CD14-positive monocyte (primary cell): Measurements from ENCODE around the gene CALY. TPM values are rescaled to one million over a fixed set of nuclear protein-coding genes. Genes with fewer than 3 reads are reported as not detected.

Experiments
- DNase-seq, 3 donors: peaks; one replicate each; pipeline ENCODE4 v3.0.0-alpha.2; 2011 to 2022
- H2AFZ ChIP-seq: 2 replicates; pipeline ENCODE4 v1.6.0; 2012; ENCODE audit warnings: mild to moderate bottlenecking, low read depth, low read length, inconsistent platforms; ENCODE audit not compliant: insufficient read depth, poor library complexity, severe bottlenecking
- H3K27ac ChIP-seq, 2 donors: 1 replicate in 1 of 2; 2 replicates in 1 of 2; pipeline ENCODE4 v1.5.1; 2012 to 2013; ENCODE audit warnings: low read length in 2 of 2, control low read depth in 1 of 2, inconsistent platforms in 1 of 2, low read depth in 1 of 2, mild to moderate bottlenecking in 1 of 2
- H3K27me3 ChIP-seq, 2 donors: one replicate each; pipeline versions ENCODE4 v1.6.0 to v1.6.1; 2011 to 2013; ENCODE audit warnings: low read length in 2 of 2; ENCODE audit not compliant: control insufficient read depth in 2 of 2, insufficient read depth in 2 of 2
- H3K36me3 ChIP-seq, 2 donors: replicated peaks in 1 of 2; 1 replicate in 1 of 2; 2 replicates in 1 of 2; pipeline versions ENCODE4 v1.5.1 to v1.6.1; 2012 to 2013; ENCODE audit warnings: low read length in 2 of 2, control low read depth in 1 of 2, inconsistent platforms in 1 of 2, mild to moderate bottlenecking in 1 of 2; ENCODE audit not compliant: insufficient read depth in 2 of 2, control insufficient read depth in 1 of 2
- H3K4me1 ChIP-seq, 2 donors: 1 replicate in 1 of 2; 2 replicates in 1 of 2; pipeline versions ENCODE4 v1.5.1 to v1.6.1; 2012 to 2013; ENCODE audit warnings: low read length in 2 of 2, control low read depth in 1 of 2, inconsistent platforms in 1 of 2, mild to moderate bottlenecking in 1 of 2, moderate library complexity in 1 of 2; ENCODE audit not compliant: insufficient read depth in 2 of 2, control insufficient read depth in 1 of 2
- H3K4me2 ChIP-seq: replicated peaks from 2 replicates; pipeline ENCODE3; 2012; ENCODE audit warnings: low read length, moderate library complexity, mild to moderate bottlenecking; ENCODE audit not compliant: poor library complexity, severe bottlenecking; ENCODE audit errors: extremely low read depth
- H3K4me3 ChIP-seq, 3 experiments: fragments of 200-600 bp in 1 of 3; sonication (generic) in 1 of 3; replicated peaks in 1 of 3; 1 replicate in 2 of 3; 2 replicates in 1 of 3; pipeline ENCODE4 v1.5.1; 2011 to 2013; ENCODE audit warnings: low read length in 3 of 3, mild to moderate bottlenecking in 3 of 3, control low read depth in 2 of 3, low read depth in 2 of 3, inconsistent platforms in 1 of 3, moderate library complexity in 1 of 3
- H3K79me2 ChIP-seq: 2 replicates; pipeline ENCODE4 v1.6.0; 2012; ENCODE audit warnings: mild to moderate bottlenecking, control low read depth, inconsistent platforms, low read length, moderate library complexity; ENCODE audit not compliant: insufficient read depth
- H3K9ac ChIP-seq: 2 replicates; pipeline ENCODE4 v1.6.0; 2017; ENCODE audit warnings: low read length, mild to moderate bottlenecking; ENCODE audit not compliant: insufficient read depth, poor library complexity, severe bottlenecking
- H3K9me3 ChIP-seq, 2 donors: replicated peaks in 1 of 2; 1 replicate in 1 of 2; 2 replicates in 1 of 2; pipeline versions ENCODE4 v1.5.1 to v1.6.1; 2012 to 2013; ENCODE audit warnings: low read length in 2 of 2, control low read depth in 1 of 2; ENCODE audit not compliant: control insufficient read depth in 1 of 2, insufficient read depth in 1 of 2
- H4K20me1 ChIP-seq: 2 replicates; pipeline ENCODE4 v1.6.0; 2012; ENCODE audit warnings: mild to moderate bottlenecking, low read length, control low read depth, moderate library complexity; ENCODE audit not compliant: insufficient read depth
- H3K27ac Mint-ChIP-seq, 7 donors: one replicate each; pipeline ENCODE4 v1.8.0; 2020; ENCODE audit warnings: mild to moderate bottlenecking in 7 of 7, mixed read lengths in 7 of 7, moderate library complexity in 6 of 7, inconsistent platforms in 2 of 7
- H3K27me3 Mint-ChIP-seq, 3 donors: one replicate each; pipeline ENCODE4 v1.8.0; 2021 to 2022; ENCODE audit warnings: low read depth in 3 of 3, mild to moderate bottlenecking in 3 of 3, mixed read lengths in 3 of 3, moderate library complexity in 3 of 3, inconsistent platforms in 1 of 3
- H3K36me3 Mint-ChIP-seq, 2 donors: one replicate each; pipeline ENCODE4 v1.8.0; 2020; ENCODE audit warnings: mixed read lengths in 2 of 2, inconsistent platforms in 1 of 2, mild to moderate bottlenecking in 1 of 2
- H3K4me1 Mint-ChIP-seq: one replicate; pipeline ENCODE4 v1.8.0; 2020; ENCODE audit warnings: mild to moderate bottlenecking, mixed read lengths
- H3K4me3 Mint-ChIP-seq, 2 donors: one replicate each; pipeline ENCODE4 v1.8.0; 2020; ENCODE audit warnings: mild to moderate bottlenecking in 2 of 2, mixed read lengths in 2 of 2, moderate library complexity in 1 of 2
- H3K9me3 Mint-ChIP-seq, 7 donors: one replicate each; pipeline ENCODE4 v1.8.0; 2020 to 2022; ENCODE audit warnings: mixed read lengths in 7 of 7, mild to moderate bottlenecking in 6 of 7, moderate library complexity in 6 of 7, inconsistent platforms in 2 of 7
- CTCF ChIP-seq: fragments of 200-600 bp; IDR thresholded peaks from one replicate; pipeline ENCODE4 v1.8.0; 2022; ENCODE audit warnings: antibody characterized with exemption, mild to moderate bottlenecking
- WGBS: methylation state at CpG from one replicate; pipeline ENCODE4 v1.1.5; 2013; ENCODE audit warnings: missing lambda C conversion rate; ENCODE audit not compliant: insufficient coverage; 5-methylcytosine and 5-hydroxymethylcytosine counted together
- intact Hi-C, 2 donors: fragments of 100-400 bp; cut with micrococcal nuclease; formaldehyde crosslinking; loops; one replicate each; pipeline versions ENCODE4 v1.15.0 to v1.15.1; 2023
- polyA plus RNA-seq, 3 donors: library from polyadenylated mRNA; depleted of rRNA in 1 of 3; unstranded in 2 of 3; stranded (reverse) in 1 of 3; fragments of 300-500 nt in 2 of 3; fragments of >200 nt in 1 of 3; fragmentation: Illumina TruSeq in 2 of 3; gene quantifications; 1 replicate in 2 of 3; 2 replicates in 1 of 3; pipeline ENCODE4 v1.2.3, GENCODE V29; 2012 to 2021

The CALY gene
- polyA plus RNA-seq, 3 donors: not detected

DNA sequence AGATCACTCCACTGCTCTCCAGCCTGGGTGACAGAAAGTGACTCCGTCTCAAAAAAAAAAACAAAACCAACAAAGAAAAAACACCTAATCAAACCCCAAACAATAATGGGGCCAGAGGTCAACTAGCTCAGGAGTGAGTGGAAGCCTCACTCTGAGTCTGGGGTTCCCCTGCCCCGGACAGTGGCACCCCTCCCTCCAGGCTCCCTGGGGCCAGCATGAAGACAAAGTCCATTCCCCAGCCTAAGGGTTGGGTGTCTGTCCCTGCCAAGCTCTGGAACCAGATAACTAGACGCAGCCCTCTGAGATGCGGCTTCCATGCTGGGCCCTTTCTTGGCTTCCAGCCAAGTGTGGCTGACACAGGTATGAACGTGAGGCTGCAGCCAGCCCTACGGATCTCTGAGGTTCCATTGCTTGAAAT is 22.9 kb upstream of the CALY start:
- peaks cover 3% of the 10 kb centered on the region for H3K79me2 ChIP-seq
- H3K9ac ChIP-seq: no peak overlapping the region
- peaks cover 12% of the 10 kb centered on the region for H3K4me1 Mint-ChIP-seq
- peak overlapping the region in 1 of 7 donors; percentile 56 for H3K27ac Mint-ChIP-seq
- peaks cover 18% of the 10 kb centered on the region for H4K20me1 ChIP-seq
- H3K4me1 ChIP-seq: peaks cover 11 to 20% of the 10 kb centered on the region in 2 donors
- no peak overlapping the region for H3K4me3 Mint-ChIP-seq
- no peak overlapping the region for H2AFZ ChIP-seq
- intact Hi-C loops: no loop called here
- H3K36me3 ChIP-seq: peaks cover 22 to 37% of the 10 kb centered on the region in 2 donors
- no peaks in the 10 kb centered on the region for H3K9me3 ChIP-seq
- peaks cover 0 to 6% (median 2%) of the 10 kb centered on the region in 3 donors for H3K27me3 Mint-ChIP-seq
- H3K9me3 Mint-ChIP-seq: peaks cover 0 to 1% (median 0%) of the 10 kb centered on the region in 7 donors
- WGBS: 65% methylated on average over 6 of the region's 6 CpGs
- no peak overlapping the region for H3K4me2 ChIP-seq
- DNase-seq: no peak
- TF ChIP-seq CTCF: no peak
- no peak overlapping the region for H3K4me3 ChIP-seq
- peaks cover 25 to 33% of the 10 kb centered on the region in 2 donors for H3K36me3 Mint-ChIP-seq
- H3K27ac ChIP-seq: no peak overlapping the region
- no peaks in the 10 kb centered on the region for H3K27me3 ChIP-seq

DNA sequence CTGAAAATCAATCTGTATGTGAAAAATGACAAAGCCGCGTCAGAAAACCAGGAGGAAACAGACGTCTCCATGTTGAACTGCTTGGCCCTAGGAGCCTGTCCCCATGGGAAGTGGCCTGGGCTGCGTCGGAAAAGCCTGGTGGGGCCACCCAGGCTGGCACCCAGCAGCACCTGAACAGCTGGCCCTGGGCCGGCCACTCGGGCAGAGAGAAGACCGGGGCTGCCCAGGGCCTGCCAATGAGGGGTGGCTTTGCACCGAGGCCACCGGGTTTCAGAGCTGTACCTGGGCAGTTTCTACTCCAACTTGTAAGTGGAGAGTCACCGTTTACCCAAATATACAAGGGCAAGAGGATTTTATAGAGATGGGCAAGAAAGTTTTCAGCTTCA is 22.2 kb upstream of the CALY start:
- Mint-ChIP-seq H3K9me3 (peaks cover 0 to 1% (median 0%) of the 10 kb centered on the region in 7 donors), H3K4me1 (peaks cover 12% of the 10 kb centered on the region), H3K4me3 (no peak overlapping the region), H3K27ac (peak overlapping the region in 2 of 7 donors; percentile 57 to 89), H3K27me3 (peaks cover 0 to 6% (median 2%) of the 10 kb centered on the region in 3 donors), H3K36me3 (peaks cover 23 to 27% of the 10 kb centered on the region in 2 donors)
- no peak for TF ChIP-seq CTCF
- no peak overlapping the region for H3K27ac ChIP-seq
- H3K4me1 ChIP-seq: peaks cover 11 to 20% of the 10 kb centered on the region in 2 donors
- intact Hi-C loops: no loop called here
- WGBS: 90% methylated on average over 8 of the region's 11 CpGs
- H3K4me3 ChIP-seq: no peak overlapping the region
- no peaks in the 10 kb centered on the region for H3K27me3 ChIP-seq
- no peak overlapping the region for H2AFZ ChIP-seq
- peaks cover 3% of the 10 kb centered on the region for H3K79me2 ChIP-seq
- no peak overlapping the region for H3K4me2 ChIP-seq
- DNase-seq: no peak
- no peaks in the 10 kb centered on the region for H3K9me3 ChIP-seq
- H3K36me3 ChIP-seq: peaks cover 16 to 30% of the 10 kb centered on the region in 2 donors
- H4K20me1 ChIP-seq: peaks cover 24% of the 10 kb centered on the region
- no peak overlapping the region for H3K9ac ChIP-seq
